K562 (cell line): ENCODE measurements around the gene APOB. TPM values are rescaled to one million over a fixed set of nuclear protein-coding genes. Genes with fewer than 3 reads are reported as not detected.

ENCODE experiments used
- ATAC-seq: fragments of 200-7000 bp; cut with Tn5 transposase; 3 replicates; pipeline ENCODE4 v1.9.1; 2020; ENCODE audit warnings: moderate library complexity
- BruUV-seq: library from RNA; stranded (reverse); fragments of 400-500 nt; replicated peaks from 2 replicates; lab custom pipeline; 2021; lab: Mats Ljungman, UMichigan
- CTCF ChIA-PET: fragments of 300-600 bp; formaldehyde crosslinking; extraction: SDS; loops from one replicate; lab custom pipeline; 2021; ENCODE audit warnings: low intra/inter-chr PET ratio; lab: Yijun Ruan, JAX
- POLR2A ChIA-PET: fragments of 300-600, 350-650 bp; sonication (Branson Sonifier 250); formaldehyde crosslinking; extraction: SDS; loops from one replicate; lab custom pipeline; 2021; ENCODE audit warnings: antibody characterized with exemption, inconsistent platforms; lab: Yijun Ruan, JAX
- DNase-seq, 4 experiments: peaks; one replicate each; pipeline versions ENCODE4 v3.0.0 to v3.0.0-alpha.2; 2011 to 2018; ENCODE audit warnings: low spot score in 3 of 4, mixed read lengths in 3 of 4; ENCODE audit errors: extremely low read depth in 1 of 4
- FAIRE-seq: peaks from 2 replicates; lab custom pipeline; 2011; peaks lifted over from hg19 to GRCh38; lab: Jason Lieb, UNC
- H2AFZ ChIP-seq: 2 replicates; pipeline ENCODE4 v1.6.0; 2011; ENCODE audit warnings: low read depth, low read length, control low read depth, inconsistent platforms
- H3K27ac ChIP-seq: fragments of 200-600 bp; 3 replicates; pipeline ENCODE4 v1.8.0; 2011; ENCODE audit warnings: low read depth, mild to moderate bottlenecking, control low read depth, inconsistent platforms, low read length, moderate library complexity, mixed read lengths; ENCODE audit errors: extremely low read depth
- H3K27me3 ChIP-seq, 2 experiments: fragments of 300-600 bp in 1 of 2; 2 replicates in 1 of 2; 3 replicates in 1 of 2; pipeline versions ENCODE4 v1.6.0 to v1.8.0; 2011; ENCODE audit warnings: inconsistent platforms in 2 of 2, low read length in 2 of 2, mild to moderate bottlenecking in 1 of 2, mixed read lengths in 1 of 2, moderate library complexity in 1 of 2; ENCODE audit not compliant: control insufficient read depth in 2 of 2, insufficient read depth in 2 of 2
- H3K36me3 ChIP-seq: fragments of 300-600 bp; 3 replicates; pipeline ENCODE4 v1.8.0; 2011; ENCODE audit warnings: mild to moderate bottlenecking, low read length, inconsistent platforms; ENCODE audit not compliant: control insufficient read depth, insufficient read depth
- H3K4me1 ChIP-seq, 2 experiments: fragments of 200-600 bp in 1 of 2; replicated peaks in 1 of 2; 2 replicates in 1 of 2; 3 replicates in 1 of 2; pipeline versions ENCODE4 v1.5.1 to v1.8.0; 2011; ENCODE audit warnings: inconsistent platforms in 2 of 2, low read length in 2 of 2, mild to moderate bottlenecking in 1 of 2, mixed read lengths in 1 of 2, moderate library complexity in 1 of 2; ENCODE audit not compliant: control insufficient read depth in 2 of 2, insufficient read depth in 2 of 2
- H3K4me2 ChIP-seq: 2 replicates; pipeline ENCODE4 v1.6.1; 2011; ENCODE audit warnings: low read length, control low read depth, inconsistent platforms, mixed read lengths; ENCODE audit not compliant: insufficient read depth
- H3K4me3 ChIP-seq: fragments of 200-600 bp; sonication (generic), shearing (Covaris generic); 2 replicates; pipeline ENCODE4 v1.5.1; 2016; ENCODE audit warnings: control low read depth, inconsistent platforms
- H3K79me2 ChIP-seq: fragments of 200-600 bp; 3 replicates; pipeline ENCODE4 v1.8.0; 2011; ENCODE audit warnings: low read length, inconsistent platforms; ENCODE audit not compliant: control insufficient read depth, insufficient read depth
- H3K9ac ChIP-seq, 2 experiments: 2 replicates each; pipeline versions ENCODE4 v1.6.0 to v1.6.1; 2011; ENCODE audit warnings: low read depth in 2 of 2, low read length in 2 of 2, control low read depth in 1 of 2, inconsistent platforms in 1 of 2, mild to moderate bottlenecking in 1 of 2, mixed read lengths in 1 of 2; ENCODE audit not compliant: insufficient read depth in 1 of 2
- H3K9me1 ChIP-seq: one replicate; pipeline ENCODE4 v1.6.0; 2011; ENCODE audit warnings: inconsistent platforms, mild to moderate bottlenecking, low read length, moderate library complexity; ENCODE audit not compliant: control insufficient read depth, insufficient read depth
- H3K9me3 ChIP-seq: replicated peaks from 2 replicates; pipeline ENCODE4 v1.5.1; 2011; ENCODE audit warnings: low read depth, low read length, inconsistent platforms; ENCODE audit not compliant: control insufficient read depth, insufficient read depth
- H4K20me1 ChIP-seq: replicated peaks from 2 replicates; pipeline ENCODE4 v1.6.1; 2011; ENCODE audit warnings: low read length, inconsistent platforms, mixed read lengths; ENCODE audit not compliant: control insufficient read depth, insufficient read depth
- DEAF1 ChIP-seq: fragments of 450-650 bp; formaldehyde crosslinking; IDR thresholded peaks from 2 replicates; pipeline ENCODE4 v1.4.0; 2020; ENCODE audit warnings: mild to moderate bottlenecking, moderate library complexity
- KDM5B ChIP-seq: fragments of 200-600 bp; sonication (generic); IDR thresholded peaks from 2 replicates; pipeline ENCODE4 v1.6.1; 2012; ENCODE audit warnings: low read depth, mild to moderate bottlenecking, moderate library complexity, low read length, control low read depth, inconsistent platforms; ENCODE audit not compliant: insufficient replicate concordance
- MTA2 ChIP-seq: fragments of 450-650 bp; IDR thresholded peaks from 2 replicates; pipeline ENCODE4 v1.6.1; 2016; ENCODE audit warnings: low read depth
- MYNN ChIP-seq, 2 experiments: sonication (generic); formaldehyde crosslinking in 1 of 2; IDR thresholded peaks; 2 replicates each; pipeline versions ENCODE4 v1.5.0 to v1.6.1; 2016 to 2020; ENCODE audit warnings: antibody characterized with exemption in 1 of 2, missing genetic modification reagents in 1 of 2
- NFIX ChIP-seq: fragments of 250-450 bp; sonication (Bioruptor Pico); IDR thresholded peaks from 2 replicates; pipeline ENCODE4 v1.4.0; 2020; ENCODE audit warnings: low read depth, mild to moderate bottlenecking, moderate library complexity
- POLR3G ChIP-seq: IDR thresholded peaks from 2 replicates; pipeline ENCODE4 v1.6.1; 2011; ENCODE audit not compliant: insufficient read length, insufficient replicate concordance; ENCODE audit errors: extremely low read depth
- SOX6 ChIP-seq: fragments of 450-650 bp; IDR thresholded peaks from 2 replicates; pipeline ENCODE4 v1.6.1; 2014; ENCODE audit warnings: mild to moderate bottlenecking
- SP2 ChIP-seq: IDR thresholded peaks from 2 replicates; pipeline ENCODE4 v1.6.1; 2011; ENCODE audit warnings: mild to moderate bottlenecking, low read depth, low read length, moderate library complexity; ENCODE audit not compliant: poor library complexity, severe bottlenecking; ENCODE audit errors: extremely low read depth
- TCF7 ChIP-seq: sonication (generic); IDR thresholded peaks from 2 replicates; pipeline ENCODE4 v1.6.1; 2016; ENCODE audit warnings: antibody characterized with exemption, borderline replicate concordance
- ZEB2 ChIP-seq: fragments of 450-650 bp; IDR thresholded peaks from 2 replicates; pipeline ENCODE4 v1.6.1; 2016
- ZNF197 ChIP-seq: fragments of 200-800 bp; sonication (Bioruptor generic); IDR thresholded peaks from 2 replicates; pipeline ENCODE4 v1.6.1; 2016; ENCODE audit warnings: low read depth, missing genetic modification characterization, missing compliant biosample characterization
- ZNF274 ChIP-seq: IDR thresholded peaks from 2 replicates; pipeline ENCODE4 v1.6.1; 2011; ENCODE audit warnings: low read depth, mild to moderate bottlenecking, low read length, moderate library complexity, borderline replicate concordance
- ZNF384 ChIP-seq: IDR thresholded peaks from 2 replicates; pipeline ENCODE4 v1.6.1; 2012; ENCODE audit warnings: low read depth, low read length, improper control_type of control experiment
- ZNF398 ChIP-seq: fragments of 250-450 bp; sonication (Bioruptor Pico); IDR thresholded peaks from 2 replicates; pipeline ENCODE4 v1.8.0; 2021; ENCODE audit warnings: moderate library complexity, mild to moderate bottlenecking, inconsistent platforms
- ZNF639 ChIP-seq, 2 experiments: fragments of 200-800 bp in 1 of 2; sonication (Bioruptor generic) in 1 of 2; sonication (generic) in 1 of 2; formaldehyde crosslinking in 1 of 2; IDR thresholded peaks in 1 of 2; conservative IDR thresholded peaks in 1 of 2; 2 replicates each; pipeline versions ENCODE4 v1.5.0 to v1.6.1; 2016 to 2020; ENCODE audit warnings: missing compliant biosample characterization in 1 of 2, missing genetic modification characterization in 1 of 2, missing genetic modification reagents in 1 of 2
- ZNF830 ChIP-seq: fragments of 250-450 bp; sonication (Bioruptor Pico); IDR thresholded peaks from 2 replicates; pipeline ENCODE4 v1.5.0; 2021; ENCODE audit warnings: mild to moderate bottlenecking
- whole genome bisulfite sequencing: fragments of 100-300 bp; shearing (Covaris generic); methylation state at CpG from one replicate; pipeline ENCODE4 v1.1.6; 2016; ENCODE audit warnings: low coverage, mixed read lengths; ENCODE audit not compliant: insufficient coverage; ENCODE audit errors: missing lambda C conversion rate; 5-methylcytosine and 5-hydroxymethylcytosine counted together
- in situ Hi-C: fragments of 300-500 bp; cut with MboI; formaldehyde crosslinking; loops from 4 replicates; pipeline ENCODE4 v1.15.0; 2018; ENCODE audit warnings: inconsistent platforms, mixed read lengths
- intact Hi-C: fragments of 100-400 bp; cut with micrococcal nuclease; formaldehyde crosslinking; loops from 2 replicates; pipeline ENCODE4 v1.14.2; 2022
- polyA plus RNA-seq, 8 experiments: library from polyadenylated mRNA; depleted of rRNA in 4 of 8; stranded (reverse) in 5 of 8; unstranded in 3 of 8; fragments of >200 nt; fragmentation: Nextera tagmentation in 2 of 8; fragmentation: Illumina TruSeq in 1 of 8; extraction: Ambion mirVana in 2 of 8; extraction: Trizol in 1 of 8; gene quantifications; 2 replicates each; pipeline versions ENCODE4 v1.2.1 to v1.2.3, GENCODE V29; 2011 to 2014; ENCODE audit warnings: inconsistent platforms in 1 of 8, missing spikeins in 1 of 8
- total RNA-seq, 7 experiments: library from RNA; depleted of rRNA in 6 of 7; stranded (reverse); fragments of >200 nt in 6 of 7; fragmentation: Illumina TruSeq in 2 of 7; extraction: Trizol in 2 of 7; gene quantifications; 2 replicates each; pipeline versions ENCODE4 v1.2.1 to v1.2.3, GENCODE V29; 2011 to 2021; ENCODE audit warnings: low replicate concordance in 1 of 7

Gene APOB
- total and polyA plus RNA-seq, 9 of the 15 experiments (the other 6 are each of a cell fraction or from before 2014, with no cell fraction given): 0.73 TPM; not detected in 8

- no peak overlapping the region for H3K27ac ChIP-seq
- no peaks in the 10 kb centered on the region for H3K36me3 ChIP-seq
- no TSS peak for BruUV-seq
- no peak for TF ChIP-seq ZNF384
- TF ChIP-seq ZNF639 (CRISPR knock-in tag; conservative IDR thresholded peaks at IDR 0.05 in 1 of 2, IDR thresholded peaks at IDR 0.05 in 1 of 2): no peak
- no peak for TF ChIP-seq ZNF197
- no peak for TF ChIP-seq SOX6
- no peak for TF ChIP-seq KDM5B
- no peak for TF ChIP-seq MYNN (IDR thresholded peaks at IDR 0.05)
- TF ChIP-seq MYNN (CRISPR knock-in tag; IDR thresholded peaks at IDR 0.05): no peak
- TF ChIP-seq NFIX (CRISPR knock-in tag): no peak
- no peak for TF ChIP-seq SP2
- TF ChIP-seq MTA2: no peak
- TF ChIP-seq ZNF274: no peak
- no peak for TF ChIP-seq TCF7
- TF ChIP-seq ZNF398 (CRISPR knock-in tag): no peak
- no peak for TF ChIP-seq ZNF830 (CRISPR knock-in tag)
- no peak for TF ChIP-seq ZEB2
- TF ChIP-seq DEAF1 (CRISPR knock-in tag): no peak
- TF ChIP-seq POLR3G: no peak
- no peak overlapping the region for H3K4me3 ChIP-seq
- H3K9me1 ChIP-seq: no peaks in the 10 kb centered on the region
- no peak overlapping the region for H2AFZ ChIP-seq
- H3K9ac ChIP-seq: no peak overlapping the region
- ATAC-seq (no peak), FAIRE-seq (no peak), DNase-seq (no peak)
- WGBS: 13% methylated on average over 1 of the region's 1 CpG
- in situ Hi-C loops (no loop called here), intact Hi-C loops (no loop called here)
- no peaks in the 10 kb centered on the region for H3K79me2 ChIP-seq
- ChIA-PET CTCF (no interaction called here), POLR2A (no interaction called here)
- H3K27me3 ChIP-seq: peaks cover 0 to 40% of the 10 kb centered on the region in 2 experiments; a peak in 3 of 5 replicates
- H3K9me3 ChIP-seq: no peaks in the 10 kb centered on the region
- no peaks in the 10 kb centered on the region for H3K4me1 ChIP-seq
- H3K4me2 ChIP-seq: no peak overlapping the region
- no peaks in the 10 kb centered on the region for H4K20me1 ChIP-seq
Measured at GRCh38 chr2:20989404-20989803, 54.5 kb downstream of the APOB start.
